Suprapubic skin (tissue), 4 donors: ENCODE results near the gene SLC25A25.

Experiments used
- EP300 ChIP-seq: sonication (generic); formaldehyde crosslinking; IDR thresholded peaks from one replicate; pipeline ENCODE4 v1.6.1; 2017; ENCODE audit warnings: antibody characterized with exemption
- POLR2A ChIP-seq, 2 donors: fragments of 450-650 bp; IDR thresholded peaks; one replicate each; pipeline ENCODE4 v1.6.1; 2017; ENCODE audit warnings: antibody characterized with exemption in 2 of 2, mild to moderate bottlenecking in 2 of 2, moderate library complexity in 2 of 2
- POLR2AphosphoS5 ChIP-seq, 3 donors: sonication (generic); formaldehyde crosslinking; IDR thresholded peaks; one replicate each; pipeline ENCODE4 v1.6.1; 2017; ENCODE audit warnings: antibody characterized with exemption in 3 of 3
- TF ChIP-seq, protein P1 (sequence below), 2 donors: fragments of 200-600 bp in 1 of 2; fragments of 450-650 bp in 1 of 2; sonication (generic) in 1 of 2; IDR thresholded peaks; one replicate each; pipeline ENCODE4 v1.5.1; 2016 to 2019; ENCODE audit warnings: antibody characterized with exemption in 2 of 2, mild to moderate bottlenecking in 1 of 2, moderate library complexity in 1 of 2

DNA sequence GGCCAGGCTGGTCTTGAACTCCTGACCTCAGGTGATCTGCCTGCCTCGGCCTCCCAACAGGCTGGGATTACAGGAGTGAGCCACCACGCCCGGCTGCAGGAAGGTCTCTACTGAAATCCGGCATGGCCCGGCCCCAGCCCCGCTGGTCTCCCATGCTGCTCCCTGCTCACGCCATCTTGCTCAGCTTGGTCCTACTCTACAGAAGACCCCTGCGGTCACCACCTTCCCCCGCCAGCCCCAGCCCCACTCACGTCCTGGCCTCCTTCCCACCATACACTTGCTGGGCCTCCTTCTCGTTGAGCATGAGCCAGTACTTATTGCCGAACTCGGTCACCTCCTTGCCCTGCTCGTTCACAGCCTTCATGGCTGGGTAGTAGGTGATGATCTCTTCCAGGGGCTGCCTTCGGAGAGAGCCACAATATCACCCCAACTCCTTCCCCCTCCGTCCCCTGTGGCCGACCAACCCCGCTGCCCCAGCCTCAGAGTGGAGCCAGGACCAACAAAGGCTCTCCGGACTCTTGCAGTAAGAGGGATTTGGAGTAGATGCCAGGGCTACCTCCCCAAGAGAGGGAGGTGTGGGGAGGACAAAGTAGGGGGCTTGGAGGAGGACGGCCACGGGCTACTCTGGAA is 55.5 kb downstream of the SLC25A25 start:
- TF ChIP-seq POLR2AphosphoS5 (IDR thresholded peaks at IDR 0.05) (no peak), POLR2A (IDR thresholded peaks at IDR 0.05) (no peak), EP300 (no peak)
- TF ChIP-seq, protein P1, sequence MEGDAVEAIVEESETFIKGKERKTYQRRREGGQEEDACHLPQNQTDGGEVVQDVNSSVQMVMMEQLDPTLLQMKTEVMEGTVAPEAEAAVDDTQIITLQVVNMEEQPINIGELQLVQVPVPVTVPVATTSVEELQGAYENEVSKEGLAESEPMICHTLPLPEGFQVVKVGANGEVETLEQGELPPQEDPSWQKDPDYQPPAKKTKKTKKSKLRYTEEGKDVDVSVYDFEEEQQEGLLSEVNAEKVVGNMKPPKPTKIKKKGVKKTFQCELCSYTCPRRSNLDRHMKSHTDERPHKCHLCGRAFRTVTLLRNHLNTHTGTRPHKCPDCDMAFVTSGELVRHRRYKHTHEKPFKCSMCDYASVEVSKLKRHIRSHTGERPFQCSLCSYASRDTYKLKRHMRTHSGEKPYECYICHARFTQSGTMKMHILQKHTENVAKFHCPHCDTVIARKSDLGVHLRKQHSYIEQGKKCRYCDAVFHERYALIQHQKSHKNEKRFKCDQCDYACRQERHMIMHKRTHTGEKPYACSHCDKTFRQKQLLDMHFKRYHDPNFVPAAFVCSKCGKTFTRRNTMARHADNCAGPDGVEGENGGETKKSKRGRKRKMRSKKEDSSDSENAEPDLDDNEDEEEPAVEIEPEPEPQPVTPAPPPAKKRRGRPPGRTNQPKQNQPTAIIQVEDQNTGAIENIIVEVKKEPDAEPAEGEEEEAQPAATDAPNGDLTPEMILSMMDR (IDR thresholded peaks at IDR 0.05) = no peak
